GM12872 (cell line): ENCODE data around the gene EFHD2.

Experiments used
- CTCF ChIP-seq: IDR thresholded peaks from 3 replicates; pipeline ENCODE4 v1.5.1; 2011; ENCODE audit warnings: low read depth, mild to moderate bottlenecking, low read length, moderate library complexity; ENCODE audit not compliant: insufficient read depth

EFHD2 gene

DNA sequence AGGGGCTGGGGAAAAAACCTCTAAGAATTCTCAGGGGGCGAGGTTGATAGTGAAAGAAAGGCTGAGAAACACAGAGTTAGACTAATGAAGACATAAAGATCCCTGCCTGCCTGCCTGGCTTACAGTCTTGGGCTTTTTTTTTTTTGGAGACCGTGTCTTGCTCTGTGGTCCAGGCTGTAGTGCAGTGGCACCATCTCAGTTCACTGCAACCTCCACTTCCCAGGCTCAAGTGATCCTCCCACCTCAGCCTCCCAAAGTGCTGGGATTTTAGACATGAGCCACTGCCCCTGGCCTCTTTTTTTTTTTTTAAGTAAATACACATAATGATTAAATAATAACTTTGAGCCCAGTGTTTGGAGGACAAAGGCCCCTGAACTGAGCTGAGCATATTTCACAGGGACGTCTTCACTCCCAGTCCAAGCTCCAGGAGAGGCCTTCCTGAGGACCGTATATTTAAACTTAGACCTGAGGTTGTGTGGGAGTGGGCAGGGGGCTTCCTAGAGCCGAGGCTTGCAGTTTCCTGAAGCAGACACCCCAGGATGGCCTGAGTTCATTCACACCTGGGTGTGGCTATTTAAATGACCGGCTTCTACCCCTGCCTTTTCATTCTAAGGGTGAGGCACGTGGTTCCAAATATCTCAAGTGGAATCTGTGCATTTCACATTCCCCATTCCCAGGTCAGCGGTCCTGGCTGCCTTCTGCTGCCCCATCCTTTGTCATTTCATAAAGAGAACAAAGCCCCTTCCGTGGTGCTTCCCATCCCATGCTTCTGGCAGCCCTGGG is 16.0 kb upstream of the EFHD2 start:
- no peak for TF ChIP-seq CTCF

GRCh38 chr1:15394258-15394690 is 15.4 kb upstream of the EFHD2 start:
- TF ChIP-seq CTCF = no peak

DNA sequence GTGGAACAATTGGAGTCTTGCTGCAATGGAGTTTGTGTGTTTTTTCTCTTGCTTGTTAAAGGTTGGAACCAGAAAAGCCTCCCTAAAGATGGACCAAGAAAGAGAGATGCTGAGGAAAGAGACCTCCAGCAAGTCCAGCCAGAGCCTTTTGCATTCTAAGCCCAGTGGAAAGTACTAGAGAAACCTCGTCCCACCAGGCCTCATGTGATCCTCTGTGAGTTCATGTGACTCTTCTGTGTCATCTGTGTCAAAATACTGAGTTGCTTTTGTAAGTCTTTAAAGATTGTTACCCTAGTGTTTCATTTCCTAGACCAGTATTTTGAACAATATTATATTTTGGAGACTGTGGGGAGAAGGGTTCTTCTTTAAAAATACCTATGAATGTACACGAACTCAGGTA is 12.5 kb upstream of the EFHD2 start:
- no peak for TF ChIP-seq CTCF

- TF ChIP-seq CTCF = no peak
Measured at GRCh38 chr1:15399710-15400109, 10.0 kb upstream of the EFHD2 start.

DNA sequence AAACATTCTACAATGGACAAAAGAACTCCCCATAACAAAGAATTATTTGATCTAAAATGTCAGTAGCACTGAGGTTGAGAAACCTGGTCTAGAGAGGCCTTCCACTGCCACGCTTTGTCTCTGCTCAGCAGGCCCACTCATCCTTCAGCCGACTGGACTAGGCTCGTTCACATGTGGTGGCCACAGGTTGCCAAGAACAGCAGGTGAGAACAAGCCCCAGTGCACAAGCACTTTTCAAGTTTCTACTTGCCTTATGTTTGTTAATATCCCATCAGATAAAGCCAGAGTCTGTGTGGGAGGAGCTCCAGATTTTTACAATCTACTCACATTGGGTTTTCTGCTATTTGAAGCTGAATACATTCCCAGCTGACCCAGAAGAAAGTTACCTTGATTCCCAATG is 9.1 kb upstream of the EFHD2 start:
- TF ChIP-seq CTCF = no peak

DNA sequence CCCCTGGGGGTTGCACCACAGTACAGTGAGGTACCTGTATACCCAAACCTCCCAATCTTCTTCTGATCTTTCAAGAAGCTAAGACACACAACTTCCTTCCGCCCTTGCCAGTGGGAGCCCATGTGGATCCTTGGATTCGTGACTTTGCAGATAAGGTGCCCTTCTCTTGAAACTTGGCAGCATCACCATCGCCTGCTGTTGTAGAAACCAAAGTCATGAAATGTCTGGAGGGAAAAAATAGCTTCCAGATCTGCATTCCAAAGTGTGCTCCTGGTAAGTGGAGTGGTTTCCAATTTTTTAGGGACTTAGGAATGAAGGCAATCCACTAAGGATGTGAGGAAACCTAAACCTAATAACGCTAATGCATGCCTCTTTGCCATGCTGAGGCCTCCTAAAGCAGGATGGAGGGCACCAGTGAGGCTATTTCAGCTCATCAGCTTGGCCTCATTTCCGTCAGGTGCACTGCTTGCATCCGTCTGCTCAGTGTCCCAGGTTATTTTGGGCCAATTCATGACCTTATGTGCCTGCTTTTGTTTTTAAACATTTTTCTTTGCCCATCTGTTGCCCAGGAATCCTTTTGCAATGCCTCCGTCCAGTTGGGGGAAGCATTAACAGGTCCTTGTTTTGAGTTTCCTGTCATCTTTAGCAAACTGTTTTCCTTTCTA is 8.2 kb upstream of the EFHD2 start:
- no peak for TF ChIP-seq CTCF

GRCh38 chr1:15402809-15403450 is 6.8 kb upstream of the EFHD2 start:
- TF ChIP-seq CTCF = no peak
